ENCODE results near the gene ZFYVE9. TPM values are rescaled to one million over a fixed set of nuclear protein-coding genes. Genes with fewer than 3 reads are reported as not detected.
A peak's percentile ranks its signal among the peaks of the same experiment; 100 is the strongest.

Gene ZFYVE9
- total RNA-seq, 3 donors from 2014 or later, result 12.4 to 25.7 (median 19.1) TPM

GRCh38 chr1:52125736-52126359, 16.0 kb upstream of the ZFYVE9 start:
- TF ChIP-seq CTCF (IDR thresholded peaks at IDR 0.05), result no peak
- Histone ChIP-seq H3K4me3 (no peak overlapping the region), H3K4me1 (ENCODE audit: low read depth) (no peaks in the 10 kb centered on the region), H3K9me3 (no peaks in the 10 kb centered on the region), H3K36me3 (ENCODE audit: low read depth) (no peaks in the 10 kb centered on the region)
- intact Hi-C loops (cut with DNase I, micrococcal nuclease), result loop anchor here in 1 of 2 donors (10.0 kb wide), 1 partner anchor 169 kb away; no protein-coding TSS in a partner anchor
- DNase-seq, result no peak
- no peak for ATAC-seq

GRCh38 chr1:52127181-52128180, 14.4 kb upstream of the ZFYVE9 start:
- no peaks in the 10 kb centered on the region for H3K4me1 ChIP-seq (ENCODE audit: low read depth)
- intact Hi-C loops (cut with DNase I, micrococcal nuclease), result loop anchor here in 1 of 2 donors (10.0 kb wide), 1 partner anchor 167 kb away; no protein-coding TSS in a partner anchor
- peak; percentile 71 for ATAC-seq

GRCh38 chr1:52139817-52140540, 1.9 kb upstream of the ZFYVE9 start:
- Histone ChIP-seq H3K9me3 (no peaks in the 10 kb centered on the region), H3K4me3 (no peak overlapping the region), H3K36me3 (ENCODE audit: low read depth) (no peaks in the 10 kb centered on the region), H3K4me1 (ENCODE audit: low read depth) (peaks cover 12% of the 10 kb centered on the region)
- intact Hi-C loops (cut with DNase I, micrococcal nuclease), result loop anchor here in 1 of 2 donors (10.0 kb wide), 1 partner anchor 155 kb away; no protein-coding TSS in a partner anchor
- ATAC-seq, result no peak
- DNase-seq, result no peak
- no peak for TF ChIP-seq CTCF (IDR thresholded peaks at IDR 0.05)

More at GRCh38 chr1:52127181-52128180, 14.4 kb upstream of the ZFYVE9 start:
- H3K4me3 ChIP-seq, result no peak overlapping the region
- H3K36me3 ChIP-seq (ENCODE audit: low read depth), result no peaks in the 10 kb centered on the region
- no peaks in the 10 kb centered on the region for H3K9me3 ChIP-seq
- TF ChIP-seq CTCF (IDR thresholded peaks at IDR 0.05), result peak; percentile 18
- peak in 1 of 3 donors; percentile 63 for DNase-seq

- H3K4me1 ChIP-seq (ENCODE audit: low read depth), result peaks cover 12% of the 10 kb centered on the region
- intact Hi-C loops (cut with DNase I, micrococcal nuclease), result loop anchor here in 1 of 2 donors (10.0 kb wide), 1 partner anchor 154 kb away; no protein-coding TSS in a partner anchor
- H3K4me3 ChIP-seq, result no peak overlapping the region
- DNase-seq, result no peak
- no peak for ATAC-seq
- H3K36me3 ChIP-seq (ENCODE audit: low read depth), result no peaks in the 10 kb centered on the region
- no peak for TF ChIP-seq CTCF (IDR thresholded peaks at IDR 0.05)
- H3K9me3 ChIP-seq, result no peaks in the 10 kb centered on the region
Measured at GRCh38 chr1:52140633-52141512, 1.0 kb upstream of the ZFYVE9 start.
